Left kidney (tissue), 2 donors: ENCODE results near the gene GDPD5. TPM values are rescaled to one million over a fixed set of nuclear protein-coding genes. Genes with fewer than 3 reads are reported as not detected.
A peak's percentile ranks its signal among the peaks of the same experiment; 100 is the strongest.

Experiments
- DNase-seq: peaks from one replicate; pipeline ENCODE4 v3.0.0-alpha.2; 2013
- polyA plus RNA-seq: library from polyadenylated mRNA; unstranded; fragments of 120-200 nt; gene quantifications from one replicate; pipeline ENCODE4 v1.2.1, GENCODE V29; 2013; ENCODE audit not compliant: insufficient read length

GDPD5 gene
- polyA plus RNA-seq, 1 donor = 11.7 TPM

- DNase-seq = no peak
Measured at GRCh38 chr11:75449271-75449670, 76.5 kb downstream of the GDPD5 start.

GRCh38 chr11:75447415-75447814, 78.3 kb downstream of the GDPD5 start:
- DNase-seq = no peak

- peak; percentile 61 for DNase-seq
Measured at GRCh38 chr11:75445315-75445953, 80.3 kb downstream of the GDPD5 start.

- DNase-seq = no peak
Measured at GRCh38 chr11:75443043-75443442, 82.7 kb downstream of the GDPD5 start.

- DNase-seq = no peak
Measured at GRCh38 chr11:75442161-75442885, 83.4 kb downstream of the GDPD5 start.

- DNase-seq = no peak
Measured at GRCh38 chr11:75441804-75442132, 84.0 kb downstream of the GDPD5 start.

GRCh38 chr11:75440960-75441803, 84.6 kb downstream of the GDPD5 start:
- no peak for DNase-seq

- DNase-seq = no peak
Measured at GRCh38 chr11:75439495-75440120, 86.1 kb downstream of the GDPD5 start.

GRCh38 chr11:75439026-75439425, 86.7 kb downstream of the GDPD5 start:
- no peak for DNase-seq

GRCh38 chr11:75437966-75438659, 87.6 kb downstream of the GDPD5 start:
- DNase-seq = no peak

GRCh38 chr11:75436806-75437205, 88.9 kb downstream of the GDPD5 start:
- no peak for DNase-seq

GRCh38 chr11:75435571-75435925, 90.2 kb downstream of the GDPD5 start:
- no peak for DNase-seq

GRCh38 chr11:75434886-75435570, 90.7 kb downstream of the GDPD5 start:
- no peak for DNase-seq

GRCh38 chr11:75434051-75434450, 91.7 kb downstream of the GDPD5 start:
- no peak for DNase-seq

GRCh38 chr11:75433443-75433842, 92.3 kb downstream of the GDPD5 start:
- DNase-seq = no peak

- DNase-seq = no peak
Measured at GRCh38 chr11:75432911-75433321, 92.8 kb downstream of the GDPD5 start, which contains the start of gene KLHL35. TSS of gene KLHL35 (minus strand) at chr11:75433203. CDS start at chr11:75430629, 2,574 bp downstream.

GRCh38 chr11:75431533-75432525, 93.9 kb downstream of the GDPD5 start:
- DNase-seq = no peak

- DNase-seq = peak; percentile 15
Measured at GRCh38 chr11:75430714-75431532, 94.8 kb downstream of the GDPD5 start.
